GM21526 (cell line): Measurements from ENCODE around the gene OR8G1.
A peak's percentile ranks its signal among the peaks of the same experiment; 100 is the strongest.
"Not testable (repeated sequence)": the region's sequence is repeated elsewhere in the genome, so short reads cannot be mapped to it uniquely, and the experiment has no call there.

Source experiments
- ATAC-seq: cut with Tn5 transposase; IDR thresholded peaks from one replicate; pipeline ENCODE4 v1.9.1; 2021; ENCODE audit warnings: moderate library complexity; ENCODE audit not compliant: unreplicated experiment, low FRiP score

The OR8G1 gene, protein sequence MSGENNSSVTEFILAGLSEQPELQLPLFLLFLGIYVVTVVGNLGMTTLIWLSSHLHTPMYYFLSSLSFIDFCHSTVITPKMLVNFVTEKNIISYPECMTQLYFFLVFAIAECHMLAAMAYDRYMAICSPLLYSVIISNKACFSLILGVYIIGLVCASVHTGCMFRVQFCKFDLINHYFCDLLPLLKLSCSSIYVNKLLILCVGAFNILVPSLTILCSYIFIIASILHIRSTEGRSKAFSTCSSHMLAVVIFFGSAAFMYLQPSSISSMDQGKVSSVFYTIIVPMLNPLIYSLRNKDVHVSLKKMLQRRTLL

DNA sequence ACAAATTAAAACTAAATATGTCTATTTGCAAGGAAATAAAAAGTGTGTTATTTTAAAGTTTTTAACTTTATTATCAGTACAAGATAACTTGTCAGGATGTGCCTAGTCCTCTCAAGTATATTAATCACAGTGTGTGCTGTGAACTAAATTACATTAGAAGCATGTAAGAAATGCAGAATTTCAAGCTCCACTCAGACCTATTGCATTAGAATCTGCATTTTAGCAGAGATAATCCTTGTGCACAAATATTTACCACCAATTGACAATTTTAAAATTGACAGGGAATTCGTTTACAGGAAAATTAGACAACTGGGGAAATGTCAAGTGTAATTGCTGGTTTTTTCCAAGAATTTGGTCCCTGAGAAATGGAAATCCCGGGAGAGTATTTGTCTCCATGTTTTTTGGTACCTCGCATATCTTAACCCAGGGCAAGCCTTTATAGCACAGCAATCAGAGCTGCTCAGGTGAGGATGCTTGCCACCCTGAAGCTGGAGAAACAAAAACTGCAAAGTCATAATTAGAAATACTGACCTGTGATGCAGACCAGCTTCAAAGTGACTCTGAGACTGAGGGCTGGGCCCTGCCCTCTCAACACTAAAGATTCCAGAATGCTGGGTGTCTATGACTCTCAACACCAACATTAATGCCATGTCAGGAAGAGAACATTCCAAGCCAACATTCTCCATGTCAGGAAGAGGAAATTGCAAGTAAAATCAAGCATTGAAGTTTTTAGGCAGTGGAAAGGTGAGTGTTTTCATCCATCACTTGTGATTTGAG, at the start of gene OR8G1:
Gene OR8G1, plus strand, starts transcription at position 475 of the 777 bp plus-strand sequence. CDS start 8,581 bp downstream, outside the sequence.
- ATAC-seq = no peak

DNA sequence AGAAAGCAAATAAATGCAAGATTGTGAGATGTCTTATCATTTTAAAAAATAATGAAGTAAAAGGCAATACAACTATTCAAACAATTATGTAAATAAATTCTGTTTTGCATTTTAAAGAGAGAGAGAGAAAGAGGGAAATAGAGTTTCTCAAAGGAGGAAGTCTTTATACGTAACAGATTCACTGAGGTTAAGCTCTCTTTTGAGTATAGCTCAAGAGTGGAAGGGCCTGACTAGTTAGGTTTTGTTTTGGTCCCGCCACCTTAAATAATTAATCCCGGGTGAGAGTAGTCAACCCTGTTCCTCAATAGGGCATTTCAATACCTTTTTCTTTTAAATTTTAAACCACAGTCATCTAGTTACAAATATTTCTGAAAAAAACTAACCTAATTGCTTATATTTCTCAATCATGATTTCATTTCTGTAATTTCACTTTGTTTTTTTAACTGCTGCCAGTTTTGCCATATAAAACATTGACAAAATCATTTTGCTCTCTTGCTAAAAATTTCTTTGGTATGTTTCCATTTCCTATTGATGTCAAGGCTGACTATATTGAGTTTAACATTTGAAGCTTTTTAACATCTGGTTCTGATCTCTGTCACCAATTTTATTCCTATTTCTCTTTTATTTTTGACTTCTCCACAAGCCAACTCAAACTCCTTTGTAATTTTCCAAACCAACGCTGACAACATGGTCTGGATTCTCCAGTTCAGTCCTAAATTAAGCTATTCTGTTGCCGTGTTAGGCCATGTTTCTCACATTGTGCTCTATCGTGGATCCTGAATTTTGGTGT, 47.5 kb upstream of the OR8G1 start:
- peak; percentile 48 for ATAC-seq

DNA sequence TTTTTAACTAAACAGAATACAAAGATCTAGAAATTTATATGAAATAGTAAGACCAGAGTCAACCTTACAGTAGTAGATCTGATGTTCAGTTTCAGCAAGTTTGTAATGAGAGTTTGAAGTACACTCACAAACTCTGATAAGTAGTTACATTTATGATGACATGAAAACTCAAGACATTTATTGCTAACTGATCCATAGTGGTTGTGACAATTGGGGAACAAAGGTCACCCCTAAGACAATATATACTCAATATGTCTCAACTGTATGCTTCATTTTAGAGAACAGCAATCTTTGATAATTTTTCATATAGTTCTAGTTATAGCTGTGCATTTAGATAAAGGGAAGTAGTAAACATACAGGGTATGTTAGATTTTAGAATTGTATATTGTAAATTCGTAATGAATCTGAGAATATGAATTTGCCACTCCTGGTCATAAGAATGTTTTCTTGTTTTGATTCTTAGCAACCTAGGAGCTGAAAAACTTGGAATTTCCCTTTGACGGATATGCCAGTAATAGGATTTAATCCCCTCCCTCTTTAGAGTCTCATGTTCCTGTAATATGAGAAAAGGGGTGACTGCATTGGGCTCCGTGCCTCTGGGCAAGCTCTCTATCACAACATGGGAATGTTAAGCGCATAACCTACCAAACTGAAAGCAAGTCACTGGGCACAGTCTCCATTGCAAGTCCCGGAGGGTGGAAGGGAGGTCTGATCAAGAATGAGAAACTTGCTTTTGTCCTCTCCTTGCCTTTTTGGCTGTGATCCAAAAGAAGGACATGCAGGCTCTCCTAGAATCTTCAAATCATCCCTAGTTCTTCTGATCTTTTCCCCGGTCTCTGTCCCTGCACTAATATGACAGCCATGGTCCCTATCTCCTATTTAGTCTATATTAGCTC, 46.4 kb upstream of the OR8G1 start:
- no peak for ATAC-seq

DNA sequence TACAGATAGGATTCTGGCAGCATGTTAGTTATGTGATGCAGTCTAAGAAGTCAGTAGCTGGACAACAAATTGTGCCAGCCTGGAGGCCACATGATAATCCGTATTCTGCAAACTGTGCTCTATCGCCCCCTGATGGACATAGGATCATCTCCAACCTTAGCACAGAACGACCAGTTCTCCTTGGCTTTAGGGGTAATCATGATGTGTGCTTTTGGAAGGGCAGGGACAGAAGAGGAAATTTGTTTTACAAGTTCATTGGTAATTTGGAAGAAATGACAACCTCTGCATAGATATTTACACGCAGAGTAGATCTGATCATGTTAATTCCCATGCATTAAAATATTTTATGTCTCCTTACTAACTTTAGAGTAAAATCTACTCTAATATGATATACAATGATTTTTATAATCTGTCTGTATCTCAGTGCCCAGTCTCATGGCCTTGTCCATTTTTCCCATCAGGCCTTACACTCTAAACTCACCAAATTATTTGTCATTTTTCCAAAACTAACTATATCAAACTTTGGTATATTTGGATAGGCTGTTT, 45.6 kb upstream of the OR8G1 start:
- ATAC-seq = peak; percentile 88

DNA sequence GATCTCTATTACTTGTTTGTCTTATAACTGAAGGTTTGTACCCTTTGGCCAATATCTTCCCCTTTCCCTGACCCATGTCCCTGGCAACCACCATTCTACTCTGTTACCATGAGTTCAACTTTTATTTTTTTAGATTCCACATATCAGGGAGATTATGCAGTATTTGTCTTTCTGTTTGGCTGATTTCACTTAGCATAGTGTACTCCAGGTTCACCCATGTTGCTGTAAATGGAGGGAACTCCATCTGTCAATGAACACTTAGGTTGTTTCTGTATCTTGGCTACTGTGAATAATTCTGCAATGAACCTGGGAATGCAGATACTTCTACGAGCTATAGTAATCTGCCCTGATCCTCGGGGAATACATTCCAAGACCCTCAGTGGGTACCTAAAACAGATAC, 42.9 kb upstream of the OR8G1 start:
- no peak for ATAC-seq

DNA sequence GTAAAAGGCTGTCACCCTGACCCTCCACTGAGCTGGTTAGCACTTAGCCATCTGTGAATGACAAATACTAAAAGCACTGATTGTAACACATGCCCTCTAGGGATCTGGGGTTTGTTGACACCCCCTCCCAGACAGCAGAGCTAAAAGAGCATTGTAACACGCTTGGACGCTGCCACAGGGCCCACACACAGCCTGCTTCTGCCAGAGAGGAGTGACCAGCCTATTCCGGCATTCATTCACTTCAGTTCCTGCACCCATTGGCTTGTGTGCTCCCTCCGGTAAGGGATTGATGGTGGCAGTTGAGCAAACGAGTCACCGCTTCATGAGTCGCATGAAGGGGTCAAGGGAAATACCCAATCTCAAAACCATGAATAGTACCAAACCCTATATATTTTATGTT, 42.0 kb upstream of the OR8G1 start:
- ATAC-seq = no peak

DNA sequence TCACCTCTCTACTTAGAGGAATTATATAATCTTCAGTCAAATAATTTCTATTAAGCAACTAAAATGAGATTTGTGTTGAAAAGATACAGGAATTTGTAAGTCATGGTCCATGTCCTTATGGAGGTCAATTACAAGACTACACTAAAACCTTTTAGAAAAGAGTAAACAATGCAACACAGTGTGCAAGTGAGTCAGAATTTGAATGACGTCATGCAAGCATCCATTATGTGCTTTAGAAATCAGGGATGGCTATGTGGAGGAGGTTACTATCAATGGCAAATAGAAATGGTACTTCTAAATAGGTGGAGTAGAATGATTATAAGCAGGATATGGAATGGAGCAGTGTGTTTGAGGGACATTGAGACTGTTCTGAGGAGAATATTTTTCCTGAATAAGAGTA, 41.2 kb upstream of the OR8G1 start:
- no peak for ATAC-seq

DNA sequence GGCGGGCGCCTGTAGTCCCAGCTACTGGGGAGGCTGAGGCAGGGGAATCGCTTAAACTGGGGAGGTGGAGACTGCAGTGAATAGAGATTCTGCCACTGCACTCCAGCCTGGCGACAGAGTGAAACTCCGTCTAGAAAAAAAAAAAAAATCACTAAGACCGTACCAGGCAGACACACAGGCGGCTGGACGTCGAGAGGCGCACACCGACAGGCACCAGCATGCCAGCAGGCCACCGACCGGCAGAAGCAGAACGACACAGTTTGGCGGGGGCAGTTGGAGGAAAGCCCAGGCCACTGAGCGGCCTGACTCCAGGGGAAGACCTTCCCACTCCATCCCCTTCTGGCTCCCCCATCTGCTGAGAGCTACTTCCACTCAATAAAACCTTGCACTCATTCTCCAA, 40.2 kb upstream of the OR8G1 start:
- ATAC-seq = no peak

DNA sequence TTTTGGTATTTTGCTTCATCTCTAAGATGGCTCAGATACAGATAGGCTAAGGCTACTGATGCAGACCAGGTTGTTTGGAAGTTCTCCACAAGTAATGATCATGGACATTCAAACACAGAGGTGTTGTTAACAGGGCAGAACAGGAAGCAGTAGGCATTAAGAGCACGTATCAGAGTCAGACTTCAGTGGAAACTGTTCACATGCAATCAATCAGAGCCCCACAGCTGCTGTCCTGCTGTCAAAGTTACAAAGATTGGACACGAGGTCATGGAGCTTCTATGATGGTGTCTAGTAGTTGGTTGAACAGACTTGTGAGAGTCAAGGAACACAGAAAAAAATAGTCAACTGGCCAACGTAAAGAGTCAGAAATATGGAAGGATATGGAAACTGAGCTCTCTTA, 37.9 kb upstream of the OR8G1 start:
- ATAC-seq = no peak

DNA sequence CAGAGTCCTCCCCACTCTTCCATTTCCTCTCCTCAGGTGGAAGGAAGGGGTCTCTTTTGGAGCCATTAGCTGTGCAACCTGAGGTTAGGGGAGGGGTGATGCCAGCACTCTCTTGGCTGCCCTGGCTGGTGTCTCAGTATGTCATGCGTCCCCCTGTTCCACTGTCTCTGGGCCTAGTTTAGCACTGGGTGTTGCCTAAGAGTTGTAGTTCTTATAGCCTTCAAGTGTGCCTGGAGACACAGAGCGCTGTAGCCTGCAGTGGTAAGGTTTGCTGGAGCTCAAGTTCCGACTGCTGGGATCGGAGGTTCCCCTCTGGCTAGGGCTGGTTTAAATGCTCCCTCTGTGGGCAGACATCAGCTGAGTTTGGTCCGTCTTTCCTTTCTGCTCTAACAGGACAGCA, 36.9 kb upstream of the OR8G1 start:
- ATAC-seq = no peak

DNA sequence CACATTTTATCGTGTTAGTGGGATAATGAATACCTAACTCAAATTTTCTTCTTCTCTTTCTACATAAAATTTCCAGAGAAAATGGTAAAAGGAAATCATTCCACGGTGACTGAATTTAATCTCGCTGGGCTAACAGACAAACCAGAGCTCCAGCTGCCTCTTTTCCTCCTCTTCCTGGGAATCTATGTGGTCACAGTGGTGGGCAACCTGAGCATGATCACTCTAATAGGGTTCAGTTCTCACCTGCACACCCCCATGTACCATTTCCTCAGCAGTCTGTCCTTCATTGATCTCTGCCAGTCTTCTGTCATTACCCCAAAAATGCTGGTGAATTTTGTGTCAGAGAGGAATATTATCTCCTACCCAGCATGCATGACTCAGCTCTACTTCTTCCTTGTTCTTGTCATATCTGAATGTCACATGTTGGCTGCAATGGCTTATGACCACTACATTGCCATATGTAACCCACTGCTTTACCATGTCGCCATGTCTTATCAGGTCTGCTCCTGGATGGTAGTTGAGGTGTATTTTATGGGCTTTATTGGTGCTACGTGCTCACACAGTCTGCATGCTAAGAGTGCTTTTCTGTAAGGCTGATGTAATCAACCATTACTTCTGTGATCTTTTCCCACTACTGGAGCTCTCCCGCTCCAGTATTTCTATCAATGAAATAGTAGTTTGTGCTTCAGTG, 33.6 kb upstream of the OR8G1 start:
- no peak for ATAC-seq

DNA sequence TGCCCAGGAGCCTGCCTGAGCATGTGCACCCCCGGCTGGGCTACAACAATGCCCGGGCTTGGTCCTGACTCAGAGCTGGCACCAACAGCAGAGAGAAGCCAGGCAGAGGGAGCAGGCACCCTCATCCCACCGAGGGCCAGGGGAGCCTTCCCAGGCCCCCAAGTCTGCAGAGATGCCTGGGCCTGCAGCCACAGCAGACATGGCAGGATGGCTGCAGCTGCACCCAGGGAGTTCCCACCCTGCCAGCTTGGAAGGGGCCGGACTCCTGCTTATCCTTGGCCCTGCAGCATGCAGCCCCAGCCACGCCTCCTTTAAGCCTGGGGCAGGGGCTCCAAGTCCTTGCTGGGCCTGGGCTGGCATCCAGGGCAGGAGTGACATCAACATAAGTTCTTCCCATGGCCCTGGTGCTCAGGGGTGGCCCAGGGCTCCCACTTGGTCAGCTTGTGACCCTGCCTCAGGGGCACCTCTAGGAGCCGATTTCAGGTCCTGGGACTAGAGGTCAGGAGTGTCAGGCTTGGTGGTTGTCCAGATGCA, 31.0 kb upstream of the OR8G1 start:
- ATAC-seq = no peak

DNA sequence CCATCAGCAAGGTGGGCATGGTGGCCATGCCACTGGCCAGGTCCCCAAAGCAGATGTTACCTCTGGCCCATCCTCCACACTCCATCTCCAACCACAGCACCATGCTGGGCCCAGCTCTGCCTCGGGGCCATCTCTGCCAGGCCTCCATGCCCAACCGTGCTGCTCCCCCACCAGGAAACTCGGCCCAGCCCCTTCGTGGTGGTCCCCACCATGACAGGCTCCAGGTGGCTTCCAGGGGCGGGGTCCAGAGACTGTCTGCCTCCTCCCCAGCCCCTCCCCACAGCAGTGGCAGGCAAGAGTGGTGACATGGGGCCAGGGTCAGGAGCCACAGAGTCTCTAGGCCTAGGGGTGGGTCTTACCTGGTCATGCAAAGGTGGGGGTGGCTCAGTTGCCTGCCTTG, 30.5 kb upstream of the OR8G1 start:
- ATAC-seq = no peak

DNA sequence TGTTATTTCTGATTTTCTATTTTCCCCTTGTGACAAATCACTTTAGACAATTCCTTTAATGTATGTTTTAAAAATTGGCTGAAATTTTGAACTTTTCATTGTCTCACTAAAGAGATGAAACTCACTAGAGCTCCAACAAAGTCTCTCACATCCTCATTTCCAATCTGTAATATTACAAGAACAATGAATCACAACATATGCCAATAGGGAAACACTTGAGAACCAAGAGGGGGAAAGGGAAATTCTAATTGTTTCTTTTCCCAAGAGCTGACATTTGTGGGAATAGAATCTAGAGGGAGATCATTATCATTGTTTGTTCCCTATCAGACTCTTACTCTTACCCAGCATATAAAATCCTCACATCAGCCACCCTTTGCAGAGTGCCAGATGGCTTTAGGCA, 29.6 kb upstream of the OR8G1 start:
- ATAC-seq = no peak

DNA sequence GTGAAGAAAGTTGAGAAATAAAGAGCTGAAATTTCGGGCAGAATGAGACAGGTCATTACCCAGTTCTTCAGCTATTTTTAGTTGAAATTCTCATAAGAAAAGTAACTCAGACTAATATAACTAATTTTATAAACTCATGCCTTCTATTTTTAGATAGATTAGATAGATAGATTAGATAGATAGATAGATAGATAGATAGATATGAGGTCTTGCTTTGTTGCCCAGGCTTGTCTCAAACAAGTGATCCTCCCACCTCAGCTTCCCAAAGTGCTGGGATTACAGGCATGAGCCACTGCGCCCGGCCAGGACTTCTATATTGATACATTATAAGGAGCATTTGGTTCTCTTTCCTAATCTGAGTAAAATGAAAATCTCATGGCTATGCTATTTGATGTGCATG, 26.9 kb upstream of the OR8G1 start:
- ATAC-seq = no peak

DNA sequence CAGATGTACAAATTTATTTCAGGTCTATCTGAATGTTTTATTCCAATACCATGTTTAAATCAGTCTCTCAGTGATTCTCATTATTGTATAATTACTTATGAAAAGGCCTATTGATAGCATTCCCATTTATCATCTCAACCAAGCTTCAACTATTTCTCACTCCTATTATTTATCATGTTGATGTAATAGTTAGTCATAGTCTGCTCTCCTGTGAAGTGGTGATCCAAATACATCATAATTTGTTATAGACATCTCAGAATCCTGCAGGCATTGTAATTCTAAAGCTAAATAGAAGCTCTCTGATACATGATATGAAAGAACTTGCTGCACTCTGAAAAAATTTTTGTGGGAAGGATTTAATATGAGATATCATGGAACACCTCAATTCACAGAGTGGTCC, 21.8 kb upstream of the OR8G1 start:
- ATAC-seq = no peak

DNA sequence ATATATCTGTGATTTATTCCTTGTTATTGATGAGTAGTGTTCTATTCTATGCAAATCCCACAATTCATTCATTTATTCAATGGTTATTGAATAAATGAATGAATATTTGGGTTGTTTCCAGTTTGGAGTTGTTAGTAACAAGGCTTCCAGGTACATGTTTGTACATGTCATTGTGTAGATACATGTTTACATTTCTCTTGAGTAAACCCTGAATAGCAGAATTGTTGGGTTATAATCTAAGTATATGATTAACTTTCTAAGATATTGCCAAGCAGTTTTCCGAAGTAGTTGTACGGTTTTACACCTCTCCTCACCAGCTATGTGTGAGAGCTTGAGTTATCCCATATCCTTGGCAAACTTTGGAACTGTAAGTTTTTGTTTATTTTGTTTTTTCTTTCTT, 18.5 kb upstream of the OR8G1 start:
- ATAC-seq = no peak

DNA sequence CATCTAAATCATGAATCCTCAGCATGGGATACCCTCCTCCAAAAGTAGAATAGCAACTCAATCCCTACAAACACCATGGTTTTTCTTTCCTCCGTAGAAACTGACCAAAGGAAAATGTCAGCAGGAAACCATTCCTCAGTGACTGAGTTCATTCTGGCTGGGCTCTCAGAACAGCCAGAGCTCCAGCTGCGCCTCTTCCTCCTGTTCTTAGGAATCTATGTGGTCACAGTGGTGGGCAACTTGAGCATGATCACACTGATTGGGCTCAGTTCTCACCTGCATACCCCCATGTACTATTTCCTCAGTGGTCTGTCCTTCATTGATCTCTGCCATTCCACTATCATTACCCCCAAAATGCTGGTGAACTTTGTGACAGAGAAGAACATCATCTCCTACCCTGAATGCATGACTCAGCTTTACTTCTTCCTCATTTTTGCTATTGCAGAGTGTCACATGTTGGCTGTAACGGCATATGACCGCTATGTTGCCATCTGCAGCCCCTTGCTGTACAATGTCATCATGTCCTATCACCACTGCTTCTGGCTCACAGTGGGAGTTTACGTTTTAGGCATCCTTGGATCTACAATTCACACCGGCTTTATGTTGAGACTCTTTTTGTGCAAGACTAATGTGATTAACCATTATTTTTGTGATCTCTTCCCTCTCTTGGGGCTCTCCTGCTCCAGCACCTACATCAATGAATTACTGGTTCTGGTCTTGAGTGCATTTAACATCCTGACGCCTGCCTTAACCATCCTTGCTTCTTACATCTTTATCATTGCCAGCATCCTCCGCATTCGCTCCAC, 16.1 kb upstream of the OR8G1 start:
- ATAC-seq = not testable (repeated sequence)
